GM04503 (cell line): ENCODE data around the gene PXT1.
A peak's percentile ranks its signal among the peaks of the same experiment; 100 is the strongest.
"Not testable (repeated sequence)": the region's sequence is repeated elsewhere in the genome, so short reads cannot be mapped to it uniquely, and the experiment has no call there.

Experiments
- DNase-seq: peaks from one replicate; pipeline ENCODE4 v3.0.0-alpha.2; 2012; ENCODE audit warnings: low read depth

Gene PXT1

GRCh38 chr6:36442671-36443470, at the start of gene PXT1, which contains the start of gene KCTD20:
TSS of gene PXT1 (minus strand) at chr6:36442854. CDS start at chr6:36426082, 16,772 bp downstream.
TSS of gene KCTD20 (plus strand) at chr6:36443000. CDS start at chr6:36470098, 27,098 bp downstream.
- DNase-seq: peak; percentile 39

GRCh38 chr6:36492092-36492491, 49.4 kb upstream of the PXT1 start:
- DNase-seq: no peak

GRCh38 chr6:36491378-36491965, 48.8 kb upstream of the PXT1 start:
- no peak for DNase-seq

- no peak for DNase-seq
Observed at GRCh38 chr6:36489426-36489825, 46.8 kb upstream of the PXT1 start.

- no peak for DNase-seq
Observed at GRCh38 chr6:36488221-36488620, 45.6 kb upstream of the PXT1 start.

GRCh38 chr6:36487698-36488097, 45.0 kb upstream of the PXT1 start:
- peak; percentile 21 for DNase-seq

GRCh38 chr6:36484736-36485135, 42.1 kb upstream of the PXT1 start:
- no peak for DNase-seq

- DNase-seq: not testable (repeated sequence)
Observed at GRCh38 chr6:36483326-36483725, 40.7 kb upstream of the PXT1 start.

- no peak for DNase-seq
Observed at GRCh38 chr6:36479256-36479655, 36.6 kb upstream of the PXT1 start.

GRCh38 chr6:36478051-36478526, 35.4 kb upstream of the PXT1 start:
- DNase-seq: no peak

GRCh38 chr6:36469946-36470345, 27.3 kb upstream of the PXT1 start:
- no peak for DNase-seq

GRCh38 chr6:36469148-36469661, 26.6 kb upstream of the PXT1 start:
- no peak for DNase-seq

GRCh38 chr6:36467625-36468024, 25.0 kb upstream of the PXT1 start:
- DNase-seq: no peak

- DNase-seq: no peak
Observed at GRCh38 chr6:36464233-36464632, 21.6 kb upstream of the PXT1 start.

- DNase-seq: no peak
Observed at GRCh38 chr6:36463676-36464075, 21.0 kb upstream of the PXT1 start.

- no peak for DNase-seq
Observed at GRCh38 chr6:36461646-36462045, 19.0 kb upstream of the PXT1 start.

- no peak for DNase-seq
Observed at GRCh38 chr6:36460916-36461315, 18.3 kb upstream of the PXT1 start.

- DNase-seq: no peak
Observed at GRCh38 chr6:36459501-36459900, 16.8 kb upstream of the PXT1 start.

- DNase-seq: no peak
Observed at GRCh38 chr6:36455486-36456027, 12.9 kb upstream of the PXT1 start.

- DNase-seq: not testable (repeated sequence)
Observed at GRCh38 chr6:36452897-36453296, 10.2 kb upstream of the PXT1 start.

GRCh38 chr6:36449173-36449572, 6.5 kb upstream of the PXT1 start:
- DNase-seq: not testable (repeated sequence)

GRCh38 chr6:36445621-36446020, 3.0 kb upstream of the PXT1 start:
- DNase-seq: no peak

- DNase-seq: no peak
Observed at GRCh38 chr6:36444470-36444869, 1.8 kb upstream of the PXT1 start.
